K562 (cell line): ENCODE data around the gene GRAMD4. TPM values are rescaled to one million over a fixed set of nuclear protein-coding genes. Genes with fewer than 3 reads are reported as not detected.

ENCODE experiments used
- FOXK1 ChIP-seq: sonication (generic); formaldehyde crosslinking; IDR thresholded peaks from 2 replicates; pipeline ENCODE4 v1.8.0; 2022; ENCODE audit warnings: missing genetic modification reagents, mild to moderate bottlenecking, borderline replicate concordance
- L3MBTL2 ChIP-seq: fragments of 450-650 bp; IDR thresholded peaks from 2 replicates; pipeline ENCODE4 v1.6.1; 2016; ENCODE audit warnings: mild to moderate bottlenecking, moderate library complexity
- SAFB2 ChIP-seq: fragments of 200-400 bp; formaldehyde crosslinking; IDR thresholded peaks from 2 replicates; pipeline ENCODE4 v1.6.1; 2018; ENCODE audit warnings: borderline replicate concordance, low read length, low read depth, moderate library complexity; ENCODE audit not compliant: severe bottlenecking
- SAP30 ChIP-seq: fragments of 200-600 bp; sonication (generic); IDR thresholded peaks from 2 replicates; pipeline ENCODE4 v1.6.1; 2012; ENCODE audit warnings: borderline replicate concordance, low read depth, mild to moderate bottlenecking, moderate library complexity, low read length, control low read depth, inconsistent platforms; ENCODE audit not compliant: insufficient read depth, poor library complexity, severe bottlenecking
- SMARCA4 ChIP-seq: fragments of 450-650 bp; IDR thresholded peaks from 2 replicates; pipeline ENCODE4 v1.6.1; 2016
- TBP ChIP-seq: optimal IDR thresholded peaks from 2 replicates; pipeline ENCODE3; 2011; ENCODE audit warnings: low read depth, low read length, improper control_type of control experiment
- polyA plus RNA-seq, 8 experiments: library from polyadenylated mRNA; depleted of rRNA in 4 of 8; stranded (reverse) in 5 of 8; unstranded in 3 of 8; fragments of >200 nt; fragmentation: Nextera tagmentation in 2 of 8; fragmentation: Illumina TruSeq in 1 of 8; extraction: Ambion mirVana in 2 of 8; extraction: Trizol in 1 of 8; gene quantifications; 2 replicates each; pipeline versions ENCODE4 v1.2.1 to v1.2.3, GENCODE V29; 2011 to 2014; ENCODE audit warnings: inconsistent platforms in 1 of 8, missing spikeins in 1 of 8
- total RNA-seq, 7 experiments: library from RNA; depleted of rRNA in 6 of 7; stranded (reverse); fragments of >200 nt in 6 of 7; fragmentation: Illumina TruSeq in 2 of 7; extraction: Trizol in 2 of 7; gene quantifications; 2 replicates each; pipeline versions ENCODE4 v1.2.1 to v1.2.3, GENCODE V29; 2011 to 2021; ENCODE audit warnings: low replicate concordance in 1 of 7
- TF ChIP-seq, protein P1 (sequence below): fragments of 250-450 bp; sonication (Bioruptor Pico); IDR thresholded peaks from 2 replicates; pipeline ENCODE4 v1.4.0; 2020
- TF ChIP-seq, protein P2 (sequence below), 2 experiments: fragments of 250-450 bp in 1 of 2; fragments of 450-650 bp in 1 of 2; sonication (Bioruptor Pico) in 1 of 2; IDR thresholded peaks; 2 replicates each; pipeline versions ENCODE4 v1.6.1 to v1.8.0; 2016 to 2021; ENCODE audit warnings: mild to moderate bottlenecking in 2 of 2, moderate library complexity in 2 of 2, missing compliant biosample characterization in 1 of 2, missing genetic modification characterization in 1 of 2

Gene GRAMD4
- total and polyA plus RNA-seq, 9 of the 15 experiments (the other 6 are each of a cell fraction or from before 2014, with no cell fraction given): 0.18 to 44.8 (median 18.6) TPM

DNA sequence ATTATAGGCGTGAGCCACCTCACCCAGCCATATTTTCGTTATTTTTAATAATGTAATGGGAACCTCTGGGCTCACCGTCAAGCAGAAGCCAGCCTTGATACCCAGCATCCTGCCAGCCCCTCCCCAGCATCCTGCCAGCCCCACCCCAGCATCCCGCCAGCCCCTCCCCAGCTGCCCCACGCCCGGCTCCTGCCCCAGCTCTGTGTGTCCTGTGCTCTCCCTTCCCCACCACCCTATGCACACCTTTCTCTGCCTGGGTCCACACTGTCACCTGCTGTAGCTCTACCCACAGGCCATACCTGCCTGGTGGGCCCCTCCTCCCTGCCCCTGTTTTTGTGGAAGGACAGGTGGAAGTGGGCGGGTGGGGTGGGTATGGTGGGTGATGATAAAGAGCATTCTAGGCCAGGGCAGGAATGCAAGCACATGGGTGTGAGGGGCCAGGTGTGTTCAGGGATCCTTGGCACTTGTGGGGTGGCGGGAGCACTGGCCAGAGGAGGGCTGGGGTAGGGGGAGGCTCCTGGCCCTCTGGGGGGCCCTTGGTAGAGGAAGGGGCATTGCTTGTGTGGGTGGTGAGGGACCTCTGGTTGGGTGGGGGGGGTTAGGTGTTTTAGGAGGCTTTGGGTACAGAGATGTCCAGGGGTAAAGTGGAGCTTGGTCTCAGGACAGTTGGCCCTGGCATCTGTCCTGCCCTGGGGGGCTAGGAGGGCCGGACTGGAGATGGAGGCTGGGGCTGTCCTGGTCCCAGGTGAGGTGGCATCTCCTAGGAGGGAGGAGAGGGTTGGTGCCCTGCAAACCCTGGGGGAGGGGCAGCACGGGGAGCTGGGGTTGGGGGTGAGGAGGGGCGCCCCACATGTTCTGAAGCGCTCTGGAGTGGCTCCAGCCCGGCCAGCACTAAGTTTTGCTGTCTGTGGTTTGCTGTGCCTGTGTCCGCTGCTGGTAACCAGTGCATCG is 25.9 kb upstream of the GRAMD4 start (continued):
- TF ChIP-seq SAP30: no peak
- TF ChIP-seq, protein P1, sequence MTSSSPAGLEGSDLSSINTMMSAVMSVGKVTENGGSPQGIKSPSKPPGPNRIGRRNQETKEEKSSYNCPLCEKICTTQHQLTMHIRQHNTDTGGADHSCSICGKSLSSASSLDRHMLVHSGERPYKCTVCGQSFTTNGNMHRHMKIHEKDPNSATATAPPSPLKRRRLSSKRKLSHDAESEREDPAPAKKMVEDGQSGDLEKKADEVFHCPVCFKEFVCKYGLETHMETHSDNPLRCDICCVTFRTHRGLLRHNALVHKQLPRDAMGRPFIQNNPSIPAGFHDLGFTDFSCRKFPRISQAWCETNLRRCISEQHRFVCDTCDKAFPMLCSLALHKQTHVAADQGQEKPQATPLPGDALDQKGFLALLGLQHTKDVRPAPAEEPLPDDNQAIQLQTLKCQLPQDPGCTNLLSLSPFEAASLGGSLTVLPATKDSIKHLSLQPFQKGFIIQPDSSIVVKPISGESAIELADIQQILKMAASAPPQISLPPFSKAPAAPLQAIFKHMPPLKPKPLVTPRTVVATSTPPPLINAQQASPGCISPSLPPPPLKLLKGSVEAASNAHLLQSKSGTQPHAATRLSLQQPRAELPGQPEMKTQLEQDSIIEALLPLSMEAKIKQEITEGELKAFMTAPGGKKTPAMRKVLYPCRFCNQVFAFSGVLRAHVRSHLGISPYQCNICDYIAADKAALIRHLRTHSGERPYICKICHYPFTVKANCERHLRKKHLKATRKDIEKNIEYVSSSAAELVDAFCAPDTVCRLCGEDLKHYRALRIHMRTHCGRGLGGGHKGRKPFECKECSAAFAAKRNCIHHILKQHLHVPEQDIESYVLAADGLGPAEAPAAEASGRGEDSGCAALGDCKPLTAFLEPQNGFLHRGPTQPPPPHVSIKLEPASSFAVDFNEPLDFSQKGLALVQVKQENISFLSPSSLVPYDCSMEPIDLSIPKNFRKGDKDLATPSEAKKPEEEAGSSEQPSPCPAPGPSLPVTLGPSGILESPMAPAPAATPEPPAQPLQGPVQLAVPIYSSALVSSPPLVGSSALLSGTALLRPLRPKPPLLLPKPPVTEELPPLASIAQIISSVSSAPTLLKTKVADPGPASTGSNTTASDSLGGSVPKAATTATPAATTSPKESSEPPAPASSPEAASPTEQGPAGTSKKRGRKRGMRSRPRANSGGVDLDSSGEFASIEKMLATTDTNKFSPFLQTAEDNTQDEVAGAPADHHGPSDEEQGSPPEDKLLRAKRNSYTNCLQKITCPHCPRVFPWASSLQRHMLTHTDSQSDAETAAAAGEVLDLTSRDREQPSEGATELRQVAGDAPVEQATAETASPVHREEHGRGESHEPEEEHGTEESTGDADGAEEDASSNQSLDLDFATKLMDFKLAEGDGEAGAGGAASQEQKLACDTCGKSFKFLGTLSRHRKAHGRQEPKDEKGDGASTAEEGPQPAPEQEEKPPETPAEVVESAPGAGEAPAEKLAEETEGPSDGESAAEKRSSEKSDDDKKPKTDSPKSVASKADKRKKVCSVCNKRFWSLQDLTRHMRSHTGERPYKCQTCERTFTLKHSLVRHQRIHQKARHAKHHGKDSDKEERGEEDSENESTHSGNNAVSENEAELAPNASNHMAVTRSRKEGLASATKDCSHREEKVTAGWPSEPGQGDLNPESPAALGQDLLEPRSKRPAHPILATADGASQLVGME (CRISPR knock-in tag): no peak
- no peak for TF ChIP-seq FOXK1
- no peak for TF ChIP-seq L3MBTL2
- TF ChIP-seq SMARCA4: no peak
- no peak for TF ChIP-seq SAFB2
- no peak for TF ChIP-seq TBP
- TF ChIP-seq, protein P2, sequence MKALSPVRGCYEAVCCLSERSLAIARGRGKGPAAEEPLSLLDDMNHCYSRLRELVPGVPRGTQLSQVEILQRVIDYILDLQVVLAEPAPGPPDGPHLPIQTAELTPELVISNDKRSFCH (CRISPR knock-in tag; IDR thresholded peaks at IDR 0.05): no peak
- TF ChIP-seq, protein P2 (tag; IDR thresholded peaks at IDR 0.05): no peak
